NCI-H2081 (cell line): ENCODE results near the gene CAMTA1.
A peak's percentile ranks its signal among the peaks of the same experiment; 100 is the strongest.

Experiments used
- DNase-seq, 2 experiments: peaks; one replicate each; lab custom pipeline; 2025; lab: John Stamatoyannopoulos, UW

Gene CAMTA1

GRCh38 chr1:7040969-7041695, 255.9 kb downstream of the CAMTA1 start:
- DNase-seq = no peak

GRCh38 chr1:7042322-7043190, 257.3 kb downstream of the CAMTA1 start:
- DNase-seq = peak; percentile 24 to 45

GRCh38 chr1:7043191-7043549, 257.9 kb downstream of the CAMTA1 start:
- DNase-seq = no peak

DNA sequence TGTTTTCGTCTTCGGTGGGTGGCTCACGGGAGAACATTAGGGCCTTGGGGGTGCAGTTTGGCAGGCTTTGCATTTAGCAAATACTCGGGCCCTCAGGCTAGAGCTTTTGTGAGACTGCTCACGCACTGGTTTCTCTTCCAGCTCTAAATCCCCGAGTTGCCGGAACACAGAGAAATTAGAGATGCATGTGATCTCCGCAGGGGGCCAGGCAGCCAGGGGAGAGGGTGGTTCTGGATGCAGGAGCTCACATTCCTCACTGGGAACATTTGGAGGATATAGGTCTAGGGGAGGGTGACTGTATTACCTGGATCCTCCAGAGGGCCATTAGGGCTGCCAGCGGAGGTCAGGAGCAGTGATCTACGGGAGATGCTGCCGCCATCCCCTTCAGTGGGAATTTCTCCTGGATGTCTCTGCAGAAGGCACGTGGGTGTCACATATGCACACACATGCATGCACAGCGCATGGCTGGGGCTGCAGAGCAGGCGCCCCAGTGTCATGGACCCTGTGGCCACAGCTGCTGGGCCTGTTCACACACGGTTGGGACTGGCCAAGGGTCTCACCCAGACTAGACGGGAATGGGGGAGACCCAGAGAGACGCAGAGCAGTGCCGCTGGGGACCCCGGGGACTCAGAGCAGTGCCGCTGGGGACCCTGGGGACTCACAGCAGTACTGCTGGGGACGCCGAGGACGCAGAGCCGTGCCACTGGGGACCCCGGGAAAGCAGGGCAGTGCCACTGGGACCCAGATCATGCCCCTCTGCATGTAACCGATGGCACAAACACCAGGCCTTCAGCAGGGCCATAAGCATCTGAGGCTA, 258.7 kb downstream of the CAMTA1 start:
- peak in 1 of 2 experiments; percentile 8 for DNase-seq

DNA sequence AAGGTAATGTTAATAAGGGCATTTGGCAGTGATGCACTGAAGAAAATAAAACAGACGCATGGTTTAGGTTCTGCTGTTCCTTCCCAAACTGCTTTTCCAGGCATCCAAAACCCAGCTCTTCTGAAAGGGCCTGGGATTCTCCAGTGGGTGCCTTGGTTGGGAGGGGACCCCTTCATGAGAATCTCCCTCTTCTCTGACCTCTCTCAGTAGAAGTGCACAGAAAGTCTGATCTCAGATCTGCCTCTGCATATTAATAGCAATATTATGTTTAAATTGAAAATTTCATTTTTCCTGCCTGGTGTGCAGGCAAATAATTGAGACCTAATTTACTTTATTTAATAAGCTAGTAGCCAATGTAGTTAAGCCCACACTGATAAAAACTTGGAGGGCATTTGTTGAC, 260.6 kb downstream of the CAMTA1 start:
- no peak for DNase-seq

GRCh38 chr1:7046314-7046713, 261.1 kb downstream of the CAMTA1 start:
- DNase-seq = peak in 1 of 2 experiments; percentile 5

DNA sequence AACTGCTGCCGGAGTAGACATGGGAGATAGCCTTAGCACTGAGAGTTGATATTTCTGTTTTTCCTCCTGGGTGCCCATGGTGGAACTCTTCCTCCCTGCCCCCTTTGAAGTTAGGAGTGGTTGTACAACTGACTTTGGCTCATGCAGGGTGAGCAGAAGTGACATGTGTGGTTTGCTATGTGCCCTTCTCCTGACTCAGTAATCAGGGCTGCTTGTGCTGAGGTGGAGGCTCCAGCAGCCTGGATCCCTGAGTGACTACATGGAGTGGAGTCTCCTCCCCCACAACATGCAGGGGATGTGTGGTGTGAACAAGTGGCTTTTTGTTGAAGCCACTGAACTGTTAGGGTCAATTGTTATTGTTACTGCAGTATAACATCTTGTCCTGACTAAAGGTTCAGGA, 261.6 kb downstream of the CAMTA1 start:
- DNase-seq = no peak

DNA sequence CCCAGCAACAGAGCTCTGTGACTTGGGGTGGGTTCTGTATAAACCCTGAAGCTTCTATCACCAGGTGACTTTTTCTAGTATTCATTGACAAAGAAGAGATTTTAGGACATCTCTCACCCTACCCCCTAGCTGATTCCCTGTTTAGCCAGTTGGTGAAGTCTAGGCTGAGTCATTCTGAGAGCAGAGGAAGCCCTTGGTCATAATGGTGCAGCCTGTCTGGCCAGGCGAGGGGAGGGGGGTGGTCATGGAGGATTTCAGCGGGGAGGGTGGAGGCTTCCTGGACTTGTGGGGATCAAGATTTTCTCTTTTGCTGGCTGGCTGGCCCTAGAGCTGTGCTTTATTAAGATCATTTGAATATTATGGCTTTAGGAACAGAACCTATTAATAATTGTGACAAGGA, 262.6 kb downstream of the CAMTA1 start:
- no peak for DNase-seq

GRCh38 chr1:7048395-7048794, 263.1 kb downstream of the CAMTA1 start:
- DNase-seq = no peak

- no peak for DNase-seq
Observed at GRCh38 chr1:7049913-7050625, 264.8 kb downstream of the CAMTA1 start.

- no peak for DNase-seq
Observed at GRCh38 chr1:7050751-7051665, 265.8 kb downstream of the CAMTA1 start.

- no peak for DNase-seq
Observed at GRCh38 chr1:7052701-7053100, 267.4 kb downstream of the CAMTA1 start.

DNA sequence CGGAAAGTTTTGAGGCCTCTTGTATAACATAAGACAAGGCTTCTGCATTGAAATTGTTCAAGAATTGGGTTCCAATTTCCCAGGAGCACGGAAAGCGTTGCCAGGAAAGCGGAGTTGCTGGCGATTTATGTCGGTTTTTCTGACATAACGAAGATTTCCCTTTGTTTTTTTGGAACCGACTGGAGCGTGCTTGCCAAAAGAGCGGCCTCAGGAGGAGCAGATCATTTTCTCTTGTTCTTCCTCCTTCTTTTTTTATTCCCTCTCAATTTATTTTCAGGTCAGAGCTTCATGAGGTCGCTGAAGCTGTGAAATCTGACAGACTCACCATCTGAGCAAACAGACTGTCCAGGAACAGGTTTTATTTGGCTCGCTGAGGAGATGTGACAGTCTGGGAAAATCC, 275.5 kb downstream of the CAMTA1 start:
- DNase-seq = no peak

DNA sequence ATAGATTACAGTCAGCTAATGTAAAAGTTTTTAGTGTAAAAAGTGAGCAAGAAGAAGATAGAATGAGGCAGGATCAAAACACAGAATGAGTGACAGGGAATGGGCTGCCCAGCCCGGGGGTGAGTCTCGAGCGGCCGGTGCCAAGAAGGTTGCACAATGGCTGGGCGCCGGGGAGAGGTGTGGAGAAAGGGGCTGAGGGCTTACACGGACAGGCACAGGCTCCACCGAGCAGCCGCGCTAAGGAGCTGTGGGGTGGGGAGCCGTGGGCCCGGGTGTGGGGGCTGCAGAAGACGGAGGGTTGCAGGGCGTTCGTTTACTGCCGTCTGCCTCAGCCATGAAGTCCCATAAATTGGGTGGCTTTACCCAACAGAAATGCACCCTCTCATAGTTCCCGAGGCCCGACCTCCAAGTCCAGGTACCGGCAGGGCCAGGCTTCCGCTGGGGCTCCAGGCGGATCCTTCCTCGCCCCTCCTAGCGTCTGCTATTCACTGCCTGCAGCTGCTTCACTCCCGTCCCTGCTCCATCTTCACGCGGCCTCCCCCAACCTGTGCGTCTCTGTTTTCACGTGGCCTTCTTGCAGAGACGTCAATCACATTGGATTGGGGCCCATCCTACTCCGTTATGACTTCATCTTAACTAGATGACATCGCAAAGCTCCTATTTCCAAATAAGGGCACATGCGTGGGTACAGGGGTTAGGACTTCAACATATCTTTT, 277.2 kb downstream of the CAMTA1 start:
- DNase-seq = no peak

DNA sequence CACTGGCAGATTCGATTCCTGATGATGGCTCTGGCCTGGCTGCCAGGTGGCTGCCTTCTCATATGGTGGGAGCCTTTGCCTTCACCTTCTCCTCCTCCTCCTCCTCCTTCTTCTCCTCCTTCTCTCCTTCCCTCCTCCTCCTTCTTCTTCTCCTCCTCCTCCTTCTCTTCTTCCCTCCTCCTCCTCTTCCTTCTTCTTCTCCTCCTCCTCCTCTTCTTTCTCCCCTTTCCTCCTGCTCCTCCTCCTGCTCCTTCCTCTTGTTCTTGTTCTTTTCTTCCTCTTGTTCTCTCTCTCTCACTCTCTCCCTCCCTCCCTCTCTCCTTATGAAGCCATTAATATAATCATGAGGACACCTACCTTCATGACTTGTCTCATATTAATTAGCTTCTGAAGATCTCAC, 278.7 kb downstream of the CAMTA1 start:
- no peak for DNase-seq

DNA sequence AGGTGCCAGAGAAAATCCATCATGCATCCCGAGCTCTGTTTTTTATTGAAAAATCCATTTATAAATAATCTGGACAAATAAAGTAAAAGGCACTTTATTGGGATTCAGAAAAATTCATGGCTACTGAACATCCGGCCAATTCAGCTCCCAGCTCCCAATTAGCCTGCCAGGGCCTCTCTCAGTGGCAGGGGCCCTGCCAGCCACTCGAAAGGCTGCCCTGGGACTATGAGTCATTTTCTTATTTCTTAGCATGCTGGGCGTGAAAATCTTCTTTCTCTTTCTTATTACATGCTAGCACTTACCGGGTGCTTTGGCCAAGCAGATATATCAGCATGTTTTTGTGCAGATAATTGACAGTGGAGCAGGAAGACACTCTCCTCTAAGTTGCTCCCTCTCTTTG, 283.3 kb downstream of the CAMTA1 start:
- DNase-seq = no peak

DNA sequence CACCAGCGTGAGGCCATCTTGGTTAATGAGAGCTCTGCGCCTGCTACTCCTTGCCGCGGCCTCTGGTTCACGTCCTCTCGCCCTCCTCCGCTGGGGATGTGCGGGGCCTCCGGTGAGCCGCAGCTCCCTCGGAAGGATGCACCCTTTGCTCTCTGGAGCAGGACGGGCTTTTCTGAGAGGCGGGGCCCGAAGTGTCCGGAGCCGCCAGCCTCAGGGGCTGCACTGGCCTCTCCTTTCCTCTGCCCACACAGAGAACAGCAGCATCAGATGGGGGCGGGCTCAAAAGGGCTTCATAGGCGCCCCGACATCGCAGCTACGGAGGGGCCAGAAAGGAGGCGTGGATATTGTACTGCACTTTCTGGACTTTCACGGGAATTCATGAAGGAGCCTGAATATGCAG, 284.7 kb downstream of the CAMTA1 start:
- no peak for DNase-seq

- DNase-seq = peak; percentile 42 to 66
Observed at GRCh38 chr1:7070389-7071029, 285.3 kb downstream of the CAMTA1 start.

GRCh38 chr1:7076117-7076516, 290.9 kb downstream of the CAMTA1 start:
- no peak for DNase-seq

DNA sequence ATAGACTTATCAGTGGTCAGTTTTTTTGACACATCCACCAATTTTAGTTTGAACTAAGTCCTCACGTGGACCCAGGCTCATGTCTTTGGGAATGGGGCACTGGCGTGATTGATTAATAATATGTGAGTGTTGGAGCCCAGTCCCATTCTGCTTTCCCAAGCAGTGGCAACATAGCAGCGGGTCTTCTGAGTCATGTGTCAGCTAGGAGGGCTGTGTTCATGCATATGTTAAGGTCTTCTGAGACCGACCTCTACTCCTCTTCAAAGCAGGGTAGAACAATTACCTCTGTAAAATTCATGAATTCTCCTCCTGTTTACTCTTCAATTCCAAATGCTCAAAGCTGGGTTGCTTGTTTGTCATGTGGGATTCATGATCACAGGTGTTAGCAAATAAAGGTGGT, 291.3 kb downstream of the CAMTA1 start:
- peak in 1 of 2 experiments; percentile 4 for DNase-seq
